GM23338 (cell line): Measurements from ENCODE around the gene SDR42E2. TPM values are rescaled to one million over a fixed set of nuclear protein-coding genes. Genes with fewer than 3 reads are reported as not detected.

ENCODE experiments used
- ATAC-seq: fragments of 200-7000 bp; cut with Tn5 transposase; 3 replicates; pipeline ENCODE4 v1.9.1; 2020
- DNase-seq: peaks from one replicate; pipeline ENCODE4 v3.0.0-alpha.2; 2015; ENCODE audit warnings: low spot score
- H2AFZ ChIP-seq: fragments of 200-600 bp; sonication (generic); 2 replicates; pipeline ENCODE4 v1.8.0; 2016; ENCODE audit warnings: antibody characterized with exemption, mild to moderate bottlenecking, moderate library complexity
- H3F3A ChIP-seq: fragments of 200-600 bp; sonication (generic); replicated peaks from 2 replicates; pipeline ENCODE4 v1.8.0; 2017; ENCODE audit warnings: antibody characterized with exemption, mixed run types, low read depth
- H3K27ac ChIP-seq: fragments of 200-600 bp; sonication (generic); 2 replicates; pipeline ENCODE4 v1.6.1; 2016; ENCODE audit warnings: low read depth
- H3K27me3 ChIP-seq: fragments of 200-600 bp; sonication (generic); 2 replicates; pipeline ENCODE4 v1.8.0; 2016; ENCODE audit warnings: mild to moderate bottlenecking, mixed run types, moderate library complexity; ENCODE audit not compliant: insufficient read depth
- H3K36me3 ChIP-seq: fragments of 200-600 bp; sonication (generic); 2 replicates; pipeline ENCODE4 v1.8.0; 2016; ENCODE audit warnings: mild to moderate bottlenecking; ENCODE audit not compliant: insufficient read depth
- H3K4me1 ChIP-seq: fragments of 200-600 bp; sonication (generic); 2 replicates; pipeline ENCODE4 v1.8.0; 2016; ENCODE audit warnings: mild to moderate bottlenecking, moderate library complexity; ENCODE audit not compliant: insufficient read depth
- H3K4me2 ChIP-seq: fragments of 200-600 bp; sonication (generic); 2 replicates; pipeline ENCODE4 v1.7.1; 2017; ENCODE audit warnings: mixed run types
- H3K4me3 ChIP-seq: fragments of 200-600 bp; sonication (generic); 2 replicates; pipeline ENCODE4 v1.6.1; 2016; ENCODE audit warnings: mixed run types
- H3K79me2 ChIP-seq: fragments of 200-600 bp; sonication (generic); replicated peaks from 2 replicates; pipeline ENCODE4 v1.8.0; 2017; ENCODE audit warnings: mild to moderate bottlenecking; ENCODE audit not compliant: insufficient read depth
- H3K9me2 ChIP-seq: fragments of 200-600 bp; sonication (generic); 2 replicates; pipeline ENCODE4 v1.8.0; 2017; ENCODE audit not compliant: insufficient read depth
- H4K20me1 ChIP-seq: fragments of 200-600 bp; sonication (generic); replicated peaks from 2 replicates; pipeline ENCODE4 v1.8.0; 2017; ENCODE audit warnings: mild to moderate bottlenecking; ENCODE audit not compliant: insufficient read depth
- H3K27ac Mint-ChIP-seq: 2 replicates; pipeline ENCODE4 v1.8.0; 2020; ENCODE audit warnings: inconsistent platforms, mild to moderate bottlenecking, moderate library complexity, mixed read lengths
- H3K27me3 Mint-ChIP-seq: 3 replicates; pipeline ENCODE4 v1.8.0; 2022; ENCODE audit warnings: low read depth, mild to moderate bottlenecking, moderate library complexity, mixed read lengths, inconsistent platforms; ENCODE audit not compliant: insufficient read depth, poor library complexity
- H3K36me3 Mint-ChIP-seq: 3 replicates; pipeline ENCODE4 v1.8.0; 2021; ENCODE audit warnings: low read depth, mild to moderate bottlenecking, inconsistent platforms, moderate library complexity, mixed read lengths
- H3K4me1 Mint-ChIP-seq: 3 replicates; pipeline ENCODE4 v1.8.0; 2020; ENCODE audit warnings: mild to moderate bottlenecking, inconsistent platforms, mixed read lengths
- H3K4me3 Mint-ChIP-seq: 3 replicates; pipeline ENCODE4 v1.8.0; 2021; ENCODE audit warnings: moderate library complexity, mild to moderate bottlenecking, inconsistent platforms, mixed read lengths
- H3K9me3 Mint-ChIP-seq: 3 replicates; pipeline ENCODE4 v1.8.0; 2020; ENCODE audit warnings: moderate library complexity, mild to moderate bottlenecking, inconsistent platforms, mixed read lengths
- CREB1 ChIP-seq: fragments of 250-450 bp; sonication (Bioruptor Pico); IDR thresholded peaks from 2 replicates; pipeline ENCODE4 v1.5.0; 2020; ENCODE audit warnings: low read depth, mild to moderate bottlenecking, moderate library complexity
- JUNB ChIP-seq: IDR thresholded peaks from one replicate; pipeline ENCODE4 v1.6.1; 2016; ENCODE audit warnings: antibody characterized with exemption; ENCODE audit not compliant: unreplicated experiment
- ZNF331 ChIP-seq: fragments of 250-450 bp; sonication (Bioruptor Pico); IDR thresholded peaks from 2 replicates; pipeline ENCODE4 v1.5.0; 2020; ENCODE audit warnings: low read depth, mild to moderate bottlenecking, moderate library complexity
- ZNF462 ChIP-seq: fragments of 250-450 bp; sonication (Bioruptor Pico); IDR thresholded peaks from 2 replicates; pipeline ENCODE4 v1.5.0; 2020; ENCODE audit warnings: mild to moderate bottlenecking, moderate library complexity
- polyA plus RNA-seq: library from polyadenylated mRNA; unstranded; fragments of >200 nt; fragmentation: Nextera tagmentation; extraction: Ambion mirVana; gene quantifications from 2 replicates; pipeline ENCODE4 v1.2.1, GENCODE V29; 2016
- total RNA-seq: library from RNA; depleted of rRNA; stranded (reverse); fragments of >200 nt; shearing (Covaris generic); gene quantifications from 2 replicates; pipeline ENCODE4 v1.2.3, GENCODE V29; 2014

Gene SDR42E2
- total and polyA plus RNA-seq, 2 experiments from 2014 or later = 0.15 TPM; not detected in 1

- no peak overlapping the region for H3K27ac Mint-ChIP-seq
Measured at GRCh38 chr16:22204091-22204655, 41.9 kb downstream of the SDR42E2 start.

GRCh38 chr16:22205577-22206012 lies 43.3 kb downstream of the SDR42E2 start:
- peak overlapping the region; percentile 66 for H3K4me2 ChIP-seq
- Mint-ChIP-seq H3K36me3 (peaks cover 9% of the 10 kb centered on the region), H3K4me1 (peaks cover 12% of the 10 kb centered on the region), H3K27me3 (peaks cover 18% of the 10 kb centered on the region), H3K9me3 (peaks cover 2% of the 10 kb centered on the region; the same call in 2 of the 3 replicates), H3K27ac (peak overlapping the region; percentile 85; the same call in 1 of the 2 replicates), H3K4me3 (peak overlapping the region; percentile 89)
- H4K20me1 ChIP-seq = peaks cover 13% of the 10 kb centered on the region
- H3K27me3 ChIP-seq = no peaks in the 10 kb centered on the region
- H3K4me1 ChIP-seq = peaks cover 24% of the 10 kb centered on the region
- peak overlapping the region; percentile 57; the same call in 1 of the 2 replicates for H3K27ac ChIP-seq
- DNase-seq = no peak
- peak overlapping the region; percentile 96 for H3K4me3 ChIP-seq
- no peaks in the 10 kb centered on the region for H3K9me2 ChIP-seq
- peaks cover 22% of the 10 kb centered on the region for H3F3A ChIP-seq
- H3K36me3 ChIP-seq = no peaks in the 10 kb centered on the region
- H2AFZ ChIP-seq = no peak overlapping the region
- ATAC-seq = no peak
- peaks cover 40% of the 10 kb centered on the region for H3K79me2 ChIP-seq
- no peak for TF ChIP-seq JUNB
- no peak for TF ChIP-seq CREB1
- TF ChIP-seq ZNF462 (CRISPR knock-in tag) = no peak
- TF ChIP-seq ZNF331 (CRISPR knock-in tag) = no peak

More at GRCh38 chr16:22204091-22204655, 41.9 kb downstream of the SDR42E2 start:
- TF ChIP-seq JUNB = no peak
- DNase-seq (no peak), ATAC-seq (no peak)
- Histone ChIP-seq H3K9me2 (no peaks in the 10 kb centered on the region), H3K4me1 (peaks cover 27% of the 10 kb centered on the region), H3K4me3 (no peak overlapping the region), H3F3A (peaks cover 22% of the 10 kb centered on the region), H3K27me3 (no peaks in the 10 kb centered on the region), H4K20me1 (peaks cover 13% of the 10 kb centered on the region), H2AFZ (no peak overlapping the region), H3K4me2 (no peak overlapping the region), H3K27ac (no peak overlapping the region), H3K79me2 (peaks cover 26% of the 10 kb centered on the region), H3K36me3 (no peaks in the 10 kb centered on the region)
- no peak overlapping the region for H3K4me3 Mint-ChIP-seq
- H3K4me1 Mint-ChIP-seq = peaks cover 12% of the 10 kb centered on the region
- H3K9me3 Mint-ChIP-seq = no peaks in the 10 kb centered on the region; the same call in 2 of the 3 replicates
- peaks cover 14% of the 10 kb centered on the region for H3K27me3 Mint-ChIP-seq
- H3K36me3 Mint-ChIP-seq = peaks cover 3% of the 10 kb centered on the region; the same call in 1 of the 3 replicates
